ENCODE data around the gene TLCD5. TPM values are rescaled to one million over a fixed set of nuclear protein-coding genes. Genes with fewer than 3 reads are reported as not detected.

TLCD5 gene
- total RNA-seq, 1 donor from 2014 or later, result 5.2 TPM

DNA sequence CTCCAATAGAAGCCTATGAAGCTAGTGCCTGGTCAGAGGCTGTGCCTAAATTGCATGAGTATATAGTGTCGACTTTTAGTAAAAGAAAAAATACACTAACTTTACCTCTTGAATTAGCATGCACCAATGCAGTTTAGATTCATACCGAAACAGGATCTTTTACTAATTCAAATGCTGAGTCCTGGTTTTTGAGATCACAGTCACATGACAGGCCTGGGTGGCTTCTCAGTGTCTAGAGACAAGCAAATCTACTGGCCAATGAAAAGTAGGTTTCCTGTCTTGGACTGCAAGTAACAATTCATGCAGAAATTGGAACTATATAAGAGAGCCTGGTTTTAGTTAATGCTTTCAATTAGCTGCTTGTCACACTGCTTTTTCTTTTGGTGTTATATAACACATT is 18.3 kb downstream of the TLCD5 start:
- peaks cover 21 to 59% (median 38%) of the 10 kb centered on the region in 3 donors for H3K4me1 ChIP-seq (ENCODE audit: control insufficient read depth in 3 of 3, insufficient read depth in 3 of 3, low read length in 3 of 3)
- no peak overlapping the region for H3K9ac ChIP-seq (ENCODE audit: low read depth in 1 of 3, low read length in 3 of 3)
- H3K4me3 ChIP-seq (ENCODE audit: low read length in 3 of 3), result no peak overlapping the region
- no peaks in the 10 kb centered on the region for H3K9me3 ChIP-seq (ENCODE audit: control insufficient read depth in 3 of 3, low read length in 3 of 3)
- H3K36me3 ChIP-seq (ENCODE audit: control insufficient read depth in 3 of 3, insufficient read depth in 3 of 3, low read length in 3 of 3), result no peaks in the 10 kb centered on the region
- H3K27ac ChIP-seq (ENCODE audit: low read depth, low read length), result no peak overlapping the region
- H3K27me3 ChIP-seq (ENCODE audit: control insufficient read depth in 3 of 3, insufficient read depth in 3 of 3, low read length in 3 of 3), result no peaks in the 10 kb centered on the region

GRCh38 chr11:120344302-120345004 is 19.4 kb downstream of the TLCD5 start:
- H3K9me3 ChIP-seq (ENCODE audit: control insufficient read depth in 3 of 3, low read length in 3 of 3), result no peaks in the 10 kb centered on the region
- peak overlapping the region; percentile 12 for H3K27ac ChIP-seq (ENCODE audit: low read depth, low read length)
- no peak overlapping the region for H3K4me3 ChIP-seq (ENCODE audit: low read length in 3 of 3)
- no peaks in the 10 kb centered on the region for H3K27me3 ChIP-seq (ENCODE audit: control insufficient read depth in 3 of 3, insufficient read depth in 3 of 3, low read length in 3 of 3)
- peaks cover 24 to 51% (median 38%) of the 10 kb centered on the region in 3 donors for H3K4me1 ChIP-seq (ENCODE audit: control insufficient read depth in 3 of 3, insufficient read depth in 3 of 3, low read length in 3 of 3)
- no peaks in the 10 kb centered on the region for H3K36me3 ChIP-seq (ENCODE audit: control insufficient read depth in 3 of 3, insufficient read depth in 3 of 3, low read length in 3 of 3)
- H3K9ac ChIP-seq (ENCODE audit: low read depth in 1 of 3, low read length in 3 of 3), result peak overlapping the region in 2 of 3 donors; percentile 4 to 51

GRCh38 chr11:120346233-120346632 is 21.1 kb downstream of the TLCD5 start:
- Histone ChIP-seq H3K36me3 (ENCODE audit: control insufficient read depth in 3 of 3, insufficient read depth in 3 of 3, low read length in 3 of 3) (no peaks in the 10 kb centered on the region), H3K27ac (ENCODE audit: low read depth, low read length) (peak overlapping the region; percentile 49), H3K4me1 (ENCODE audit: control insufficient read depth in 3 of 3, insufficient read depth in 3 of 3, low read length in 3 of 3) (peaks cover 23 to 41% (median 31%) of the 10 kb centered on the region in 3 donors), H3K9me3 (ENCODE audit: control insufficient read depth in 3 of 3, low read length in 3 of 3) (no peaks in the 10 kb centered on the region), H3K4me3 (ENCODE audit: low read length in 3 of 3) (peak overlapping the region in 2 of 3 donors; percentile 0 to 38), H3K9ac (ENCODE audit: low read depth in 1 of 3, low read length in 3 of 3) (peak overlapping the region in 1 of 3 donors; percentile 1), H3K27me3 (ENCODE audit: control insufficient read depth in 3 of 3, insufficient read depth in 3 of 3, low read length in 3 of 3) (no peaks in the 10 kb centered on the region)

- Histone ChIP-seq H3K9ac (ENCODE audit: low read depth in 1 of 3, low read length in 3 of 3) (no peak overlapping the region), H3K4me1 (ENCODE audit: control insufficient read depth in 3 of 3, insufficient read depth in 3 of 3, low read length in 3 of 3) (peaks cover 20 to 22% (median 21%) of the 10 kb centered on the region in 3 donors), H3K4me3 (ENCODE audit: low read length in 3 of 3) (no peak overlapping the region), H3K36me3 (ENCODE audit: control insufficient read depth in 3 of 3, insufficient read depth in 3 of 3, low read length in 3 of 3) (no peaks in the 10 kb centered on the region), H3K27ac (ENCODE audit: low read depth, low read length) (no peak overlapping the region), H3K9me3 (ENCODE audit: control insufficient read depth in 3 of 3, low read length in 3 of 3) (no peaks in the 10 kb centered on the region), H3K27me3 (ENCODE audit: control insufficient read depth in 3 of 3, insufficient read depth in 3 of 3, low read length in 3 of 3) (no peaks in the 10 kb centered on the region)
Measured at GRCh38 chr11:120350637-120351036, 25.5 kb downstream of the TLCD5 start.

- no peak overlapping the region for H3K4me3 ChIP-seq (ENCODE audit: low read length in 3 of 3)
- H3K36me3 ChIP-seq (ENCODE audit: control insufficient read depth in 3 of 3, insufficient read depth in 3 of 3, low read length in 3 of 3), result no peaks in the 10 kb centered on the region
- H3K27me3 ChIP-seq (ENCODE audit: control insufficient read depth in 3 of 3, insufficient read depth in 3 of 3, low read length in 3 of 3), result no peaks in the 10 kb centered on the region
- H3K27ac ChIP-seq (ENCODE audit: low read depth, low read length), result no peak overlapping the region
- no peaks in the 10 kb centered on the region for H3K9me3 ChIP-seq (ENCODE audit: control insufficient read depth in 3 of 3, low read length in 3 of 3)
- H3K4me1 ChIP-seq (ENCODE audit: control insufficient read depth in 3 of 3, insufficient read depth in 3 of 3, low read length in 3 of 3), result peaks cover 12 to 16% (median 15%) of the 10 kb centered on the region in 3 donors
- no peak overlapping the region for H3K9ac ChIP-seq (ENCODE audit: low read depth in 1 of 3, low read length in 3 of 3)
Measured at GRCh38 chr11:120352405-120352804, 27.3 kb downstream of the TLCD5 start.

DNA sequence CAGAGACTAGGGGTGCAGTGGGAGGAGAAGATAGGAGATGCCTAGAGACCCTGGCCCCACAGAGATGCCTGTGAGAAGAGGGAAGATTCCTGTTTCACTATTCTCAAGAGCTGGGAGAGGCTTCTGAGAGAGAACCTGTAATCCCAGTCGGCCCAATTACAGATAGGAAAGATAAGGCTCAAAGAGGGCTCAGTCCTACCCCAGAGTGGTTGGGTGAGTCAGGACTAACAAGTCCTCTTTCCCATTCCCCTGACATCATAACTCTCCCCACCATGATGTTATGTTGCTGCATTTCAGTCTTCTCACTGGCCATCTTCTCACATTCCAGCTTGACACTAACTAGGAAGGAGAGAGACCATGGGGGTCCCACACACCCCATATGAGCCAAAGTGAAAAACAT is 29.0 kb downstream of the TLCD5 start:
- Histone ChIP-seq H3K9ac (ENCODE audit: low read depth in 1 of 3, low read length in 3 of 3) (no peak overlapping the region), H3K36me3 (ENCODE audit: control insufficient read depth in 3 of 3, insufficient read depth in 3 of 3, low read length in 3 of 3) (no peaks in the 10 kb centered on the region), H3K4me1 (ENCODE audit: control insufficient read depth in 3 of 3, insufficient read depth in 3 of 3, low read length in 3 of 3) (peaks cover 9 to 17% (median 14%) of the 10 kb centered on the region in 3 donors), H3K27me3 (ENCODE audit: control insufficient read depth in 3 of 3, insufficient read depth in 3 of 3, low read length in 3 of 3) (no peaks in the 10 kb centered on the region), H3K4me3 (ENCODE audit: low read length in 3 of 3) (no peak overlapping the region), H3K27ac (ENCODE audit: low read depth, low read length) (no peak overlapping the region), H3K9me3 (ENCODE audit: control insufficient read depth in 3 of 3, low read length in 3 of 3) (no peaks in the 10 kb centered on the region)

DNA sequence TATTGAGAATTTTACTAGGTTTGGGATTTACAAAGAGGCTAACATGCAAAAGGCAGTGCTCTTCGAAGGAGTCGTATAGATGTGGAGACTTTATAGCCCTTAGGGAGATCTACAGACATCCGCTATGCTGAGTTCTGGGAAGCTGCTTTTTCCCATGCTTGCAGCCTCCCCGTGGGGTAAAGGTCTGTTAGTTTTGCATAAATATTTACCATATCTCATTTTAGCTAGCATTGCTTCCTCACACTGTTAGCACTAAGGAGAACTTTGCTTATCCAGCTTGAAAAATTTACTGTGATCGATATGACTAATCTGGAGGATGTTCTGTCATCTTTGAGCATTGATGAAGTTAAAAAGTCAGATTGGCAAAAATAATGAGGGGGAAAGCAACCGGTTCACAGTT is 29.7 kb downstream of the TLCD5 start:
- H3K9me3 ChIP-seq (ENCODE audit: control insufficient read depth in 3 of 3, low read length in 3 of 3), result no peaks in the 10 kb centered on the region
- peak overlapping the region in 1 of 3 donors; percentile 4 for H3K9ac ChIP-seq (ENCODE audit: low read depth in 1 of 3, low read length in 3 of 3)
- H3K27ac ChIP-seq (ENCODE audit: low read depth, low read length), result no peak overlapping the region
- peaks cover 6 to 12% (median 9%) of the 10 kb centered on the region in 3 donors for H3K4me1 ChIP-seq (ENCODE audit: control insufficient read depth in 3 of 3, insufficient read depth in 3 of 3, low read length in 3 of 3)
- no peaks in the 10 kb centered on the region for H3K27me3 ChIP-seq (ENCODE audit: control insufficient read depth in 3 of 3, insufficient read depth in 3 of 3, low read length in 3 of 3)
- H3K36me3 ChIP-seq (ENCODE audit: control insufficient read depth in 3 of 3, insufficient read depth in 3 of 3, low read length in 3 of 3), result no peaks in the 10 kb centered on the region
- H3K4me3 ChIP-seq (ENCODE audit: low read length in 3 of 3), result no peak overlapping the region

DNA sequence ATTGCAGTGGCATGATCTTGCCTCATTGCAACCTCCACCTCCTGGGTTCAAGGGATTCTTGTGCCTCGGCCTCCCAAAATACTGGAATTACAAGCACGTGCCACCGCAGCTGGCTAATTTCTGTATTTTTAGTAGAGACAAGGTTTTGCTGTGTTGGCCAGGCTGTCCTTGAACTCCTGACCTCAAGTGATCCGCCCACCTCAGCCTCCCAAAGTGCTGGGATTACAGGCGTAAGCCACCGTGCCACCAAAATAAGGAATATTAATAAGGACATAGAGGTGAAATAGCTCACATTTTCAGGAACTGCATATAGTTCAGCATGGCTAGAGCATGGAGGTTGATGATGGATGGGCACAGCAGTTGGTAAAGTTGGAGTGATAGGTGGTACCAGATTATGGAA is 32.5 kb downstream of the TLCD5 start:
- Histone ChIP-seq H3K36me3 (ENCODE audit: control insufficient read depth in 3 of 3, insufficient read depth in 3 of 3, low read length in 3 of 3) (no peaks in the 10 kb centered on the region), H3K27me3 (ENCODE audit: control insufficient read depth in 3 of 3, insufficient read depth in 3 of 3, low read length in 3 of 3) (no peaks in the 10 kb centered on the region)

DNA sequence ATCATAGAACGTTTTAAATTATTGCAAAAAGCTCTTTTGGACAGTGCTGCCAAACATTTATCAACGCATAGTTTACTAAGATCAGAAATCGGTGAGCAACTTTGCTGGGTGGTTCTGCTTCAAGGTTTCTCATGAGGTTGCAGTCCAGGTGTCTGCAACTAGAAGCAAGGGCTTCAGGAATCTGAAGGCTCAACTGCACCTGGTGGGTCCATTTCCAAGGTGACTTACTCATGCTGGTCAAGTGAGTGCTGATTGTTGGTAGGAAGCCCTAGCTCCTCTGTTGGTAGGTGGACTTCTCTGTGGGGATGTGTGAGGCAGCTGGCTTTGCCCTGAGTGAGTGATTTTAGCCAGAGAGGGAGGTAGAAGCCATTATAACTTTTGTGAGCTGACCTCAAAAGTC is 33.6 kb downstream of the TLCD5 start:
- no peaks in the 10 kb centered on the region for H3K36me3 ChIP-seq (ENCODE audit: control insufficient read depth in 3 of 3, insufficient read depth in 3 of 3, low read length in 3 of 3)
- no peak overlapping the region for H3K27ac ChIP-seq (ENCODE audit: low read depth, low read length)
- H3K9me3 ChIP-seq (ENCODE audit: control insufficient read depth in 3 of 3, low read length in 3 of 3), result no peaks in the 10 kb centered on the region
- no peak overlapping the region for H3K4me3 ChIP-seq (ENCODE audit: low read length in 3 of 3)
- no peak overlapping the region for H3K9ac ChIP-seq (ENCODE audit: low read depth in 1 of 3, low read length in 3 of 3)
- peaks cover 6 to 17% (median 9%) of the 10 kb centered on the region in 3 donors for H3K4me1 ChIP-seq (ENCODE audit: control insufficient read depth in 3 of 3, insufficient read depth in 3 of 3, low read length in 3 of 3)
- H3K27me3 ChIP-seq (ENCODE audit: control insufficient read depth in 3 of 3, insufficient read depth in 3 of 3, low read length in 3 of 3), result no peaks in the 10 kb centered on the region

More for the DNA sequence above, 32.5 kb downstream of the TLCD5 start:
- no peaks in the 10 kb centered on the region for H3K9me3 ChIP-seq (ENCODE audit: control insufficient read depth in 3 of 3, low read length in 3 of 3)
- H3K9ac ChIP-seq (ENCODE audit: low read depth in 1 of 3, low read length in 3 of 3), result no peak overlapping the region
- H3K4me1 ChIP-seq (ENCODE audit: control insufficient read depth in 3 of 3, insufficient read depth in 3 of 3, low read length in 3 of 3), result peaks cover 6 to 19% (median 9%) of the 10 kb centered on the region in 3 donors
- H3K4me3 ChIP-seq (ENCODE audit: low read length in 3 of 3), result no peak overlapping the region
- H3K27ac ChIP-seq (ENCODE audit: low read depth, low read length), result no peak overlapping the region

- Histone ChIP-seq H3K27me3 (ENCODE audit: control insufficient read depth in 3 of 3, insufficient read depth in 3 of 3, low read length in 3 of 3) (no peaks in the 10 kb centered on the region), H3K27ac (ENCODE audit: low read depth, low read length) (no peak overlapping the region), H3K4me1 (ENCODE audit: control insufficient read depth in 3 of 3, insufficient read depth in 3 of 3, low read length in 3 of 3) (peaks cover 0 to 12% (median 5%) of the 10 kb centered on the region in 3 donors), H3K36me3 (ENCODE audit: control insufficient read depth in 3 of 3, insufficient read depth in 3 of 3, low read length in 3 of 3) (no peaks in the 10 kb centered on the region), H3K9ac (ENCODE audit: low read depth in 1 of 3, low read length in 3 of 3) (no peak overlapping the region), H3K4me3 (ENCODE audit: low read length in 3 of 3) (no peak overlapping the region), H3K9me3 (ENCODE audit: control insufficient read depth in 3 of 3, low read length in 3 of 3) (no peaks in the 10 kb centered on the region)
Measured at GRCh38 chr11:120363436-120363835, 38.3 kb downstream of the TLCD5 start.
